8988T (cell line): ENCODE results near the gene CCDC192.

Source experiments
- DNase-seq: peaks from one replicate; pipeline ENCODE4 v3.0.0; 2011

The CCDC192 gene

DNA sequence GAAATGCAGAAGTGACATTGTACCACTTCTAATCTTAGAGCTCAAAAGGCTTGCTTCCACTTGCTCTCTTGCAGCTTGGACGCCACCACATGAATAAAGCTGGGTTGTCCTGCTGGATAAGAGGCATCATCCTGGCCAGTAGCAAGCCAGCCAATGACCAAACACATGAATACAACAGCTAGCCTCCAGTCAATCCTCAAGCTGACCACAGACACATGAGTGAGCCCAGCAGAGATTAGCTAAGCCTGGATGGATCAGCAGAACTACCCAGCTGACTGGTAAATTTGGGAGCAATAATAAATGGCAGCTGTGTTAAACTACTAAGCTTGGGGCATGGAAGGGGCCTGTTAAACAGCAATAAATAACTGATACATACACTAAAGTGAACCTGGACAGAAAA lies 259.3 kb downstream of the CCDC192 start:
- DNase-seq: no peak

DNA sequence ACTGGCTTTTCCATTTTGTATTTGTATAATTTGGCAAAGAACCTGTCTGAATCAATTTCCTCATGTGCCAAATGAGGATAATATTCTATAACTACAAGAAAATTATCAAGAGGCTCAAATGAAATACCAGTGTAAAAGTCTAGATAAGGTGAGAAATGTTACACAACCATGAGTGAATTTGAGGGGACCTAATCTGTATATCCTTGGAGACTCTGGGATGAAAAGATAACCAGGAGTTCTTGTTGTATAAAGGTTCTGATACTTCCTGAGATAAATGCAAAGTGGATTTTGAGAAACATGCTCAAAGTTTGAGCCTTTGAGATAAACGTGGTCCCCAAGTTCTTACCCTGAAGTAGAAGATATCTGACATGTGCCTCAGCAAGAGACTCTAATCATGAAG lies 260.0 kb downstream of the CCDC192 start:
- no peak for DNase-seq

DNA sequence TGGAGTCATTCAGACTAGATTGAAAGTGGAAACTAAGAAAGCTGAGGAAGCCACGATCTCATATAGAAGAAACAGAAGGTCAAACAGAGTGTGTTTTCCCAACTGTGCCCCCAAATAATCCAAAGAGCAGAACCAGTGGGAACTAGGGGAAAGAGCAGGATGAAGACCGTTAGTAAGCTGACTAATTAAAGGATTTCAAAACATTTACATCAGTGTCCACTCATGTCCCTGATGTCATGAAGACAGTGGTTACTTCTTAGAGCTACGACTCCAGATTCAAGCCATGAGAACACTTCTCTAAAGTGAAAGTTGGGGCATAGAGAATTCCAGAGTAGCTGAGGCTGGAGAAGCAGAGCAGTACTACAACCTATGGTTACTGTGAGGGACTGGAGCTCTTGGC lies 260.7 kb downstream of the CCDC192 start:
- DNase-seq: no peak

DNA sequence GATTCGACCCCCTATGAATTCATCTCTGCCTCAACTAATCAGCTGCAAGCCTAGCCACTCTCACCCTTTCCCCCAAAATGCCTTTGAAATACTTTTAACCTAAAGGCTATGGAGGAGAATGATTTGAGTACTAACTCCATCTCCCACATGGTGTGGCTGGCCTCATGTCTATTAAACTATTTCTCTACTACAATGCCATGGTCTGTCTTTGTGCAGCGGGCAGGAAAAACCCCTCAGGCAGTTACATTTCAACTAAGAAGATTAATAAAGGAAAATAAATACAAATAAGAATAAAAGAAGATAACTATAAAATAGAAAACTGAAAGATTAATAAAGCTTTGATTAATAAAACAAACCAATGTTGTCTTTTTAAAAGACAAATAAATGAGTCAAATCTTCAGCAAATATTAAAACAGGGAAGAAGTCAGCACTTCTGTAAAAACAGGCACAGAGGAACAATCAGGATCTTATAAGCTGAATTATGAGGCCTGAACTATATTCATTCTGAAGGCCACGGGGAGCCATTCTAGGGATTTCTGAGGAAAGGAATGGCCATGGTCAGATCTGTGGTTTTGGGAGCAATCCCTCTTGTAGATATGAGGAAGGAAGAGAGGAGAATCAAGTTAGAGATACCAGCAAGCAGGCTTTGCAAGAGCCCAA lies 264.3 kb downstream of the CCDC192 start:
- DNase-seq: no peak

DNA sequence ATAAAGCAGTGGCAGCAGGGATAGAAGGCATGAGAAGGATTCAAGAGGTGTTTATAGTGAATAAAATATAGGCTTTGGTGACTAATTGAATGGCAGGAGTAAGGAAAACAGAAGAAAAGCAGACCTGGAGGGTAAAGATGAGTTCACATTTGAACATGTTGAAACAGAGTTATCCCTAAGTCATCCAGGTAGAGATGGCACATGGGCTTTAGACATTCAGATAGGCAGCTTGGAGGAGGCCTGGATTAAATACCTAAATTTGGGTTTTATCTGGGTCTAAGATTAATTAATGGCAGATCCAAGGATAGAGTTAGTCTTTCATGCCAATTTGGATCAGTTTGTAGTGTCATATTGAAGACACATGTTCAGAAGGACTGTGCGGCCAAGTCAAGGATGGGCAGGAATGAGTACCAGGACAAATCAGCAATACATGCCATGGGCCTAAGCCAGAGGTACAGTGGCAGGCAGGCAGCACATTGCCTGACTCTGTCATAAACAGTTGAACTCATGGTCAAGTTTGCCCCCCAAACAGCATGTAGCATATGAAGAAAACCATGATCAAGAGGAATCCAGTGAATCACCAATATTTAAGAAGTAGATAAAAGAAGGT lies 264.9 kb downstream of the CCDC192 start:
- DNase-seq: no peak

DNA sequence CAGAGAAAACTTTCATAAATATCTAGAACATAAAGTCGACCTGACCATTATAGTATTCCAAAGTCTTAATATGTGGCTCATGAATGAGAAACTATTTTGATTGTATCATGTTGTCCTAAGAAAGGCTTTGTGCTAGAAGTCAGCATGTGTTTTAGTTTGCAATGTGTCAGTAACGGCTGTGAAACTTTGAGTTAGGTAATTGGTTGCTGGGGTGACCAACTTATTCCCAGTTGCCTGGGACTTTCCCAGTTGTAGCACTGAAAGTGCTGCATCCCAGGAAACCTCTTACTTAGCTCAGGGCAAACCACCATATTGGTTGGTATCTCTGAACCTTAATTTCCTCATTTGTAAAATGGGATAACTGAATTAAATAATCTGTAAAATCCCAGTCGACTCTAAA lies 265.8 kb downstream of the CCDC192 start:
- no peak for DNase-seq

DNA sequence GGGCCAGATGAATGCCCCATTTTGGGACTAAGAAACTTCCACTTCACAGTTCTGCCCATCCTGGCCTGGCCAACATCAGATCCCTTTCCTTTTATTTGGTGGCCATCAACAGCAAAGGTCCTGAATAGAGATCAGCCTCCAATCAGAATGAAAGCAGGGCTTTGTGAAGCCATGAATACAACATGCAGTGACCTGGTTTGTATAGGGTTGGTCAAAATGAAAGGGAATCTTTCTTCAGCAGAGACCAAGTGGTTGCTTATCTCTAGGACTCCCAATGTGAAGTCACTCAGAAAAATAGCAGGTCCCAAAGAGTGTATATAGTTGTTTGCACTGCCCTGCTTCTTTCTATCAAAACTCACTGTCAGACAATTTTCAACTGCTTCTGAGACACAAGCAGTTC lies 266.5 kb downstream of the CCDC192 start:
- DNase-seq: no peak

DNA sequence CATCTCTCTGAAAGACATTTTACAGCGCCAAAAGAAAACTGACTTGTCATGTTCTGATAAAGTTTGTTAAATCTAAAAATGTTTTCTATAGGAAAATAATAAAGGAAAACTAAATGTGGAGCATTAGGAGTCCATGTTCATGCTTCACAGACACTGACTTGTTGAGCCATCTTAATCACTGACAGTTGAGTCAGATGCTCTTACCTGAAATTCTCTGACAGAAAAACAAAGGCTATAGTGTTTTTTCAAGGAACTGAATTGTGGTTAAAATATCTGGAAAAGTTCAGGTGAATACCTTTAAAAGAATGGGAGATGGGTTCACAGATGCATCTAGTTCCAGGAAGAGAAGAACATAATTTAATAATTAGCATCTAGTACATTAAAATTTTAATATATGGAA lies 266.9 kb downstream of the CCDC192 start:
- DNase-seq: no peak

DNA sequence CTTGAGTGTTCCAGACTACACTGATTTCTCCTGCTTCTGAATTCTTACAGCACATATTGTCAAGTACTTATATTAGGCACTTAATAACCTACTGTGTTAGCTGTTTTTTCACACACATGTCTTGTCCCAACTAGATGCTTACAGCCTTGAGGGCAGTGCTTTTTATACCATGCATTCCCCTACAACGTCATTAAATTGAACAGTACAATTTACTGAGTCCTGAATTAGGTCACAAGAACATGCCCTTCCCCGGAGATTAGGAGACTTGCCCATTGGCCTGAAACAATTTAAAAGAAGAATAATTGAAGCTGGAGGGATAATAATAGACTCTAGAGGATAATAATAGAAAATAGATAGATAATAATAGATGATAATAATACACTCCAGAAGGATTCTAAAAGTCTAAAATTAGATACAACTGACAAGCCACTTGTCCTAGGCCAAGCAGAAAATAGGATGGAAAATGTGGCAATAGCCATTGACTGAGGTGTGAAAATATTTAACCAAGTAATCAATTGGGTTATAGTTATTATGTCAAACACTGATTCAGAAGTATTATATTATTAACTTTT lies 267.7 kb downstream of the CCDC192 start:
- DNase-seq: no peak

DNA sequence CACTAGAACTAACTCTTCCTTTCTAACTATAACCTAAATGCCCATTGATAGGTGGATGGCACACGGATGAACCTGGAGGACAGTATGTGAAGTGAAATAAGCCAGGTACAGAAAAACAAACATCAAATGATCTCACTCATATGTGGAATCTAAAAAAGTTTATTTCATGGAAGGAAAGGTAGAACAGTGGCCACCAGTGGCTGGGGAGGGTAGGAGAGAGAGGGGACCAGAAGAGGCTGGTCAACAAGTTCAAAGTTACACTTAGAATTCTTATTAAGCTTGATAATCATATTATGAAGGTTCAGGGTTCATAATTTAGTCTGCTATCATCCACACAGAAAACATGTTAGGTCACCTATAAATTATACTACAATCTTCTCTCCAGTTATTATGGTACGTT lies 272.8 kb downstream of the CCDC192 start:
- DNase-seq: no peak

DNA sequence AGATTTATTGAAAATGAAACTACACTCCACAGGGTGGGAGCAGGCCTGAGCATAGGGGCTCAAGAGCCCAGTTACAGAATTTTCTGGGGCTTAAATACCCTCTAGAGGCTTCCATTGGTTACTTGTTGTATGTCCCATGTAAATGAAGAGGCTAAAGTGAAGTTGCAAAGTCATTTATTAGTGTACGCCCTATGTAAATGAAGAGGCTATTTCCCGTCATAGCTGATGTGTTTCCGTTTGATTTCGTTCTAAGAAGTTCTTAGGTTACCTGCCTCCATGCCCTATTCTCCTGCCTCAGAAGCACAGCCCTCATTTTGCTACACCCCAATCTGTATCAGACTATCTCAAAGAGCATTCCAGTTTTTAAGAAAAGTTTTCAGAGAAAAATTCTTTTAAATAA lies 273.3 kb downstream of the CCDC192 start:
- DNase-seq: no peak

DNA sequence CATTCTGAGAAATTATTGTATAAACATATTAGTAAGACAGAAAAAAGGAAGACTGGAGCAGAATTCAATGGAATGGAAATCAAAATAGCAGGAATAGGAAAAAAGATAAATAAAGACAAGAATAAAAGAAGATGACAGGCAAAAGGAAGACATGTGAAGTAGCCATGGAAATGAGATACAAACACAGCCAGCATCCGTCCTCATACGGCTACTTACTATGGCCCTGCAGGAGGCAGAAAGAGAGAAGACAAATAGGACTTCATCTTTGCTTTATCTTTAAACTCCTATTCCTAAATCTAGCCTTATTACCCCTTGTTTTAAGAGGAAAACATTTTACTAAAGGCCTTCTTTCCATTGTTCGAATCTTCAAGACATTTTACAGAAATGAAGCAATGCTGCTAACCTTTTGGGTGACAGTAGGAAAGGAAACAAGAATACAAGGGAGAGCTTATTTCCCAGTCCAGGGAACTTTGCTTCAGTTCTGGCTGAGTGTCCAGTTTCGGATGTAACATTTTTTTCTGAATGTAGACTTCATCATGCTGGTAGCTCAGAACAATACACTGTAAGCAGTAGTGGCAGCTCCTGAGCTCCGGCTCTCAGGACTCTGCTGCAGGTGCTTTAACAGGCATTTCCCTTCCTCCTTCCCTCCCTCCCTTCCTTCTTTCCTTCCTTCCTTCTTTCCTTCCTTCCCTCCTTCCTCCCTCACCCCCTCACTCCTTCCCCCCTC lies 274.0 kb downstream of the CCDC192 start:
- DNase-seq: no peak

DNA sequence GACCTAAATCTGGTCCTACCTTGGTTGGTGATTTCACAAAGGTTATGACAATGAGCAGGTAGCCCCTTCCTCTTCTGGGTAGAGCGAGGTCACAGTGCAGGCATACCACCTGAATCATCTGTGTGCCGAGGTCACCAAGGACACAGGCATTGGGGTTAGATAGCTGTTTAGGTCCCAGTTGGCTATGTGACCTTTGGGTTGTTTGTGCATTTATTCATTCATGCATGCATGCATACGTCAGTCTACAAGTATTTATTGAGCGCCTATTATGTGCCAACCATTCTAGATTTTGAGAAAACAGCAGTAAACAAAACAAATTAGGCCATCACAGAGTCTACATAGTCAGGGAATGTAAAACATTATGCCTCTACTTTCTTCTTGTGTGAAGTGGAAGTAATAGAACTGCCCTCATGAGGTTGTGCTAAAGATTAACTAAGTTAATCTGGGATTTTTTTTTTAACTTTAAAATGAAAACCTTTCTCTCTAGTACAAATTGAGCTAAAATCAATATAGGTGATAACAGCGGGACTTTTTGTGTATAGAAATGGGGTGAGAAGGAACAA lies 275.6 kb downstream of the CCDC192 start:
- no peak for DNase-seq

DNA sequence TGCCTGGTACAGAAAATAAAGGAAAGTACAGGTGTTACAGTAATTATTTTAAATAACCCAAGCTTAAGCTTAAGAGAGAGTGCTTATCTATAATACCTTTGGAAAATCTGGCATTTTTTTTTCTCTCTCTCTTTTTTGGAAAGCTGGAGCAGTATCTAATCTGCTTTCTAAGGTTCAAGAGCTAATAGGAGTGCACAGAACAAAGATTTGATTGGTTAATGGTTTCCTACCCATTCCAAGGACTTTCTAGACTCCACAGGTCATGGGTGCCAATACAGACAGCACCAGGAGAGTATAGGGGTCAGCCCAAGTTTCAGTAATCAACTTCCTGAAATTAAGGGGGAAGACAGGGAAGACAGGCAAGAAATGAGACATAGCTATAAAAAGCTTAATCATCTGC lies 276.3 kb downstream of the CCDC192 start:
- no peak for DNase-seq

DNA sequence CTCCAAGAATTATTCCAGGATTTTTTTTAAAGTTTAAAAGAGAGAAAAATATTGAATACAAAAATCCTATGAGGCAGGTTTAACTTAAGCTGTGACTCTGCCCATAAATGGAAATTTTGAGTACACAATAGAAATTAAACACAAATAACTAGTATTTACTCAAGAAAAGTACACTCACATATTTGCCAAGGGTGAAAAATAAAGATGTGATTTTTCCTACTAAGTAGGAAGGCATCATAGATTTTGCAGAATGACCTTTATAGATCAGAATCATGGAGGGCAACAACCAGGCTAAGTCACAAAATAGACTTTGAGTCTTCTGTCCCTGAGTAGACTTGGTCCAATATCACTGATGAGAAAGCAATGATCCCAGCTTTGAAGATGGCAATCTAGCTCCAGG lies 277.7 kb downstream of the CCDC192 start:
- no peak for DNase-seq

DNA sequence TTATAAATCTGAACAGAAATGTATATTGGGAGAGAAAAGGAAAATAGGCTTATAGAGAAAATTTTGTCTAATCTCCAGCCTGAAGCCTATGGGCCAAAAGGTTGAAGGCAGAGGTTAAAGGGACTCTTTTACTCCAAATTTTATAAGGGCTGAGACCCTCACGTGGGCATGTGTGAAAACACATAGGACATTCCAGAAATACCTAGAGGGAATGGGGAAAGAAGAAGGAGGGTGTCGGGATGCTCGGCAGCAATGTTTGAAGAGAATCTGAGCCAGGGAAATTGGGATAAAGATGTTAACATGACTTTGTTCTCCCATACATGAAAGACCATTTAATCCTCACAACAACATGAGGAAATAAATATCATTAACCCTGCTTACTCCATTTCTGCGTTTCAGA lies 278.3 kb downstream of the CCDC192 start:
- no peak for DNase-seq

DNA sequence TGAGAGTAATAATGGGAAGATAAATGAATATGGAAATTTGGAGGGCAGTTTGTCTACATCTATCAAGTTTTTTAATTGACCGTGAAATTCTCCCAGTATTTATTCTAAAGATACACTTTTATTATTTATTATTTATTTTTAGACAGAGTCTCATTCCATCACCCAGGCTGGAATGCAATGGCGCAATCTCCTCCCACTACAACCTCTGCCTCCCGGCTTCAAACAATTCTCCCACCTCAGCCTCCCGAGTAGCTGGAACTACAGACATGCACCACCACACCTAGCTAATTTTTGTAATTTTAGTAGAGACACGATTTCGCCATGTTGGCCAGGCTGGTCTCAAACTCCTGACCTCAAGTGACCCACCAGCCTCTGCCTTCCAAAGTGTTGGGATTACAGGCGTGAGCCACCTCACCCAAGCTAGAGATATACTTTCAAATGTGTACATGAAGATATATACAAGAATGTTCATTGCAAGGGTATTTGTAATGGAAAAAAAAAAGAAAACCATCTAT lies 282.7 kb downstream of the CCDC192 start:
- DNase-seq: no peak

DNA sequence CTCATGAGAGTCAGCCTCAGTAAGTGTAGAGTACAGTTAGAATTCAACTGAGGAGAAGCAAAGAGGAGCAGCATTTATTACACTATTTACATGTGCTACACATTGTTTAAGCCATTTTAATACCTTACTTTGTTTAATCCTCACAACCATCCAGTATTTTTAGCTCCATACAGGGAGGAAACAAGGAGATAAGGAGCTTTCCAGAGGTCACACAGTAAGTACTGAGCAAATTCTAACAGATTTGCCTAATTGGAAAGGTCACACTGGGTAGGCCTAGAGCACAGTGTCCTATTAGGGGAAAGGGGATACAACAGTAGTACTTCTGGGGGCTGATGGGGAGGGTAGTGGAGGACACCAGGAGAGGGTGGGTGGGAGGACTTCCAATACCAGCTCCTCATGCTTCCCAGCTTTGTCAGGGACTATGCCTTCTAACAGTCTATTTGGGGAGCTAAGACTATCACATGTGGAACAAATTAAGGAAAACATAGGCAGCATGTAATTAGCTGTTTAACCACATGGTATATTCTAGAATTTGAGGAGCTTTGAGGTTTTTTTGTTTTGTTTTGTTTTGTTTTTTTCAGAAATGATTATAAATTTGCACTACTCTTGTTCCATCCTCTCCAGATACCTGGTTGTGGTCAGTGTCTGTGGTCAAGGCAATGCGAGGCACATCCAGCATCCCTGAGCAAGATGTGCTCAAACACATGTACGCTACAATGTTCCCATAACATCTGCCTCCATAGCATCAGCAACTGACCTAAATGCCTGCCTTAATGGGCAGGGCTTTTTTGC lies 284.4 kb downstream of the CCDC192 start:
- DNase-seq: no peak

DNA sequence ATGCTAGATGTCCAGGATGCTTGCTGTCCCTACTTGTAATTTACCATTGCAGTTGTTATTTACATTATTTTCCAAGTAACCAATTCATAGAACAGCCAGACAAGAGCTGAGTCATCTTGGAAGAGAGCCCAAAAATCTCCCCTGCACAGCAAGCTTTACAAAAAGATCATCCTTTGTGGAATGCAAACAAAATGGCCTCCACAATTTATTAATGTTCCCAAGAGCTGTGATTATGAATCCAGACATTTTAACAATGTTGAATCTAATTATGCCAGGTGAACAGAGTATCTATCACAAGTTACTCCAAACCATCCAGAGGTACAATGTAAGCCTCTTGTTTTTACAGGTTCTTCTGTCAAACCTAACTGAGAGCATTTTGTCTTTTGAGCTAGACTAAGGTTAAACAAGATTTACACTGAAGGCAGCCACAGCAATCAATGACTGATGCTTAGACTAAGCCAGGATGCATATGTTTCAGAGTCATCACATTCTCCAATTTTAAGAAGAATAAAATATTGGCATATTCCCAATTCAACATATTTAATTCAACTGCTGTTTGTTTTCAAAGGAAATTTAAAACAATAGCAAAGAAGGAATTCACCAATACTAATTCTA lies 285.1 kb downstream of the CCDC192 start:
- DNase-seq: no peak
